Smooth muscle cell (in vitro differentiated cells): ENCODE measurements around the gene KRTAP12-3. TPM values are rescaled to one million over a fixed set of nuclear protein-coding genes. Genes with fewer than 3 reads are reported as not detected.

ENCODE experiments used
- DNase-seq: peaks from one replicate; lab custom pipeline; 2025; ENCODE audit not compliant: unreplicated experiment; lab: John Stamatoyannopoulos, UW
- H2AFZ ChIP-seq: fragments of 200-600 bp; sonication (generic); 2 replicates; pipeline ENCODE4 v1.6.0; 2016; ENCODE audit warnings: antibody characterized with exemption, low read depth, mild to moderate bottlenecking
- H3F3A ChIP-seq: fragments of 200-600 bp; sonication (generic); 2 replicates; pipeline ENCODE4 v1.6.0; 2017; ENCODE audit warnings: antibody characterized with exemption, low read depth
- H3K27ac ChIP-seq: fragments of 200-600 bp; sonication (generic); 2 replicates; pipeline ENCODE4 v1.5.1; 2016; ENCODE audit warnings: low read depth, mild to moderate bottlenecking
- H3K27me3 ChIP-seq: fragments of 200-600 bp; sonication (generic); 2 replicates; pipeline ENCODE4 v1.6.1; 2016; ENCODE audit warnings: low read depth, mild to moderate bottlenecking
- H3K36me3 ChIP-seq: fragments of 200-600 bp; sonication (generic); 2 replicates; pipeline ENCODE4 v1.5.1; 2016; ENCODE audit warnings: low read depth
- H3K4me1 ChIP-seq: fragments of 200-600 bp; sonication (generic); 2 replicates; pipeline ENCODE4 v1.5.1; 2016; ENCODE audit warnings: low read depth
- H3K4me2 ChIP-seq: fragments of 200-600 bp; sonication (generic); 2 replicates; pipeline ENCODE4 v1.6.0; 2016; ENCODE audit warnings: mild to moderate bottlenecking
- H3K4me3 ChIP-seq: fragments of 200-600 bp; sonication (generic); 2 replicates; pipeline ENCODE4 v1.5.1; 2016; ENCODE audit warnings: mild to moderate bottlenecking
- H3K79me2 ChIP-seq: fragments of 200-600 bp; sonication (generic); 2 replicates; pipeline ENCODE4 v1.6.0; 2016; ENCODE audit warnings: low read depth, mild to moderate bottlenecking
- H3K9ac ChIP-seq: fragments of 200-600 bp; sonication (generic); 2 replicates; pipeline ENCODE4 v1.6.0; 2016; ENCODE audit warnings: low read depth
- H3K9me3 ChIP-seq: fragments of 200-600 bp; sonication (generic); replicated peaks from 2 replicates; pipeline ENCODE4 v1.5.1; 2016; ENCODE audit warnings: low read depth
- H4K20me1 ChIP-seq: fragments of 200-600 bp; sonication (generic); 2 replicates; pipeline ENCODE4 v1.6.0; 2016; ENCODE audit warnings: low read depth
- CTCF ChIP-seq: fragments of 200-600 bp; sonication (generic); IDR thresholded peaks from 2 replicates; pipeline ENCODE4 v1.5.1; 2017; ENCODE audit warnings: borderline replicate concordance, mild to moderate bottlenecking, antibody characterized with exemption; ENCODE audit not compliant: insufficient read depth, poor library complexity, severe bottlenecking
- WGBS: methylation state at CpG from one replicate; pipeline ENCODE4 v1.1.7; 2016; ENCODE audit warnings: low lambda C conversion rate; 5-methylcytosine and 5-hydroxymethylcytosine counted together
- polyA plus RNA-seq: library from polyadenylated mRNA; unstranded; fragments of >200 nt; fragmentation: Nextera tagmentation; extraction: Ambion mirVana; gene quantifications from 2 replicates; pipeline ENCODE4 v1.2.1, GENCODE V29; 2016
- small RNA-seq: library from RNA; depleted of rRNA; stranded (forward); fragments of <200 nt; gene quantifications from one replicate; pipeline ENCODE3, GENCODE V24; 2014
- total RNA-seq: library from RNA; depleted of rRNA; stranded (reverse); fragments of >200 nt; gene quantifications from 2 replicates; pipeline ENCODE4 v1.2.3, GENCODE V29; 2014

KRTAP12-3 gene
- total and polyA plus RNA-seq, 2 experiments from 2014 or later: not detected

GRCh38 chr21:44706706-44707581 lies 49.2 kb downstream of the KRTAP12-3 start:
- DNase-seq: no peak
- Histone ChIP-seq H4K20me1 (no peaks in the 10 kb centered on the region), H3K9ac (no peak overlapping the region), H3K4me2 (peak overlapping the region; percentile 67), H3K4me1 (peaks cover 41% of the 10 kb centered on the region), H3K36me3 (no peaks in the 10 kb centered on the region), H3K4me3 (no peak overlapping the region), H3F3A (no peaks in the 10 kb centered on the region), H3K27me3 (peaks cover 89% of the 10 kb centered on the region), H3K27ac (no peak overlapping the region), H3K9me3 (no peaks in the 10 kb centered on the region), H3K79me2 (no peaks in the 10 kb centered on the region), H2AFZ (no peak overlapping the region)
- TF ChIP-seq CTCF: no peak
- 4% methylated on average over 26 of the region's 46 CpGs for WGBS

Small RNA genes within 50 kb of the gene (small RNA-seq; reads per million reads assigned to genes)
- gene KRTAP12-6P: not detected

Other genes starting within 250 kb of the KRTAP12-3 start
- gene LRRC3, start 202.4 kb upstream of the KRTAP12-3 start, total RNA-seq: 3.3 and 4.9 TPM in 2 replicates
- 5.3 and 5.8 TPM in 2 replicates for gene LRRC3, start 202.4 kb upstream of the KRTAP12-3 start, polyA plus RNA-seq
- gene KRTAP10-1, start 117.7 kb upstream of the KRTAP12-3 start, total RNA-seq: not detected in 2 replicates
- gene KRTAP10-1, start 117.7 kb upstream of the KRTAP12-3 start, polyA plus RNA-seq: 0.67 TPM in 1 of 2 replicates, not detected in the other
- gene KRTAP10-2, start 106.4 kb upstream of the KRTAP12-3 start, total RNA-seq: not detected in 2 replicates
- gene KRTAP10-2, start 106.4 kb upstream of the KRTAP12-3 start, polyA plus RNA-seq: not detected in 2 replicates
- gene KRTAP10-3, start 99.1 kb upstream of the KRTAP12-3 start, total RNA-seq: not detected in 2 replicates
- gene KRTAP10-3, start 99.1 kb upstream of the KRTAP12-3 start, polyA plus RNA-seq: not detected in 2 replicates
- gene KRTAP10-4, start 84.2 kb upstream of the KRTAP12-3 start, total RNA-seq: not detected in 2 replicates
- gene KRTAP10-4, start 84.2 kb upstream of the KRTAP12-3 start, polyA plus RNA-seq: not detected in 2 replicates
- not detected in 2 replicates for gene KRTAP10-5, start 77.3 kb upstream of the KRTAP12-3 start, total RNA-seq
- gene KRTAP10-5, start 77.3 kb upstream of the KRTAP12-3 start, polyA plus RNA-seq: not detected in 2 replicates
- not detected in 2 replicates for gene KRTAP10-6, start 65.4 kb upstream of the KRTAP12-3 start, total RNA-seq
- 0.38 TPM in 1 of 2 replicates, not detected in the other for gene KRTAP10-6, start 65.4 kb upstream of the KRTAP12-3 start, polyA plus RNA-seq
- not detected in 2 replicates for gene KRTAP10-7, start 57.3 kb upstream of the KRTAP12-3 start, total RNA-seq
- not detected in 2 replicates for gene KRTAP10-7, start 57.3 kb upstream of the KRTAP12-3 start, polyA plus RNA-seq
- gene KRTAP10-8, start 45.9 kb upstream of the KRTAP12-3 start, total RNA-seq: not detected in 2 replicates
- not detected in 2 replicates for gene KRTAP10-8, start 45.9 kb upstream of the KRTAP12-3 start, polyA plus RNA-seq
- not detected in 2 replicates for gene KRTAP10-9, start 30.8 kb upstream of the KRTAP12-3 start, total RNA-seq
- not detected in 2 replicates for gene KRTAP10-9, start 30.8 kb upstream of the KRTAP12-3 start, polyA plus RNA-seq
- gene KRTAP10-10, start 20.6 kb upstream of the KRTAP12-3 start, total RNA-seq: not detected in 2 replicates
- gene KRTAP10-10, start 20.6 kb upstream of the KRTAP12-3 start, polyA plus RNA-seq: not detected in 2 replicates
- not detected in 2 replicates for gene KRTAP10-11, start 11.5 kb upstream of the KRTAP12-3 start, total RNA-seq
- not detected in 2 replicates for gene KRTAP10-11, start 11.5 kb upstream of the KRTAP12-3 start, polyA plus RNA-seq
- gene KRTAP12-4, start 3.3 kb upstream of the KRTAP12-3 start, total RNA-seq: not detected in 2 replicates
- not detected in 2 replicates for gene KRTAP12-4, start 3.3 kb upstream of the KRTAP12-3 start, polyA plus RNA-seq
- gene KRTAP12-2, start 9.0 kb downstream of the KRTAP12-3 start, total RNA-seq: not detected in 2 replicates
- not detected in 2 replicates for gene KRTAP12-2, start 9.0 kb downstream of the KRTAP12-3 start, polyA plus RNA-seq
- not detected in 2 replicates for gene KRTAP12-1, start 24.2 kb downstream of the KRTAP12-3 start, total RNA-seq
- gene KRTAP12-1, start 24.2 kb downstream of the KRTAP12-3 start, polyA plus RNA-seq: not detected in 2 replicates
- gene KRTAP10-12, start 39.2 kb downstream of the KRTAP12-3 start, total RNA-seq: not detected in 2 replicates
- gene KRTAP10-12, start 39.2 kb downstream of the KRTAP12-3 start, polyA plus RNA-seq: not detected in 2 replicates
- not detected in 2 replicates for gene TSPEAR, start 53.6 kb downstream of the KRTAP12-3 start, total RNA-seq
- 0.71 and 1.7 TPM in 2 replicates for gene TSPEAR, start 53.6 kb downstream of the KRTAP12-3 start, polyA plus RNA-seq
- 34.1 and 35.6 TPM in 2 replicates for gene UBE2G2, start 143.9 kb downstream of the KRTAP12-3 start, total RNA-seq
- gene UBE2G2, start 143.9 kb downstream of the KRTAP12-3 start, polyA plus RNA-seq: 33.1 and 38.0 TPM in 2 replicates
- gene SUMO3, start 160.1 kb downstream of the KRTAP12-3 start, total RNA-seq: 82.8 and 87.9 TPM in 2 replicates
- gene SUMO3, start 160.1 kb downstream of the KRTAP12-3 start, polyA plus RNA-seq: 116 and 124 TPM in 2 replicates
- gene PTTG1IP, start 215.8 kb downstream of the KRTAP12-3 start, total RNA-seq: 331 and 369 TPM in 2 replicates
- 314 and 340 TPM in 2 replicates for gene PTTG1IP, start 215.8 kb downstream of the KRTAP12-3 start, polyA plus RNA-seq